ENCODE data around the gene ETV5.
"Not testable (repeated sequence)": the region's sequence is repeated elsewhere in the genome, so short reads cannot be mapped to it uniquely, and the experiment has no call there.

ETV5 gene

GRCh38 chr3:186067360-186068242, 41.3 kb downstream of the ETV5 start:
- DNase-seq (ENCODE audit: low read depth in 2 of 2): no peak

GRCh38 chr3:186060222-186060621, 48.7 kb downstream of the ETV5 start:
- DNase-seq (ENCODE audit: low read depth in 2 of 2): no peak

GRCh38 chr3:186059192-186059591, 49.7 kb downstream of the ETV5 start:
- no peak for DNase-seq (ENCODE audit: low read depth in 2 of 2)

- no peak for DNase-seq (ENCODE audit: low read depth in 2 of 2)
These were observed 50.7 kb downstream of the ETV5 start for GRCh38 chr3:186058225-186058624.

- peak; percentile 82 to 83 for DNase-seq (ENCODE audit: low read depth in 2 of 2)
These were observed 51.3 kb downstream of the ETV5 start for GRCh38 chr3:186057594-186057993.

GRCh38 chr3:186054792-186055352, 54.0 kb downstream of the ETV5 start:
- DNase-seq (ENCODE audit: low read depth in 2 of 2): no peak

- peak; percentile 21 to 29 for DNase-seq (ENCODE audit: low read depth in 2 of 2)
These were observed 54.7 kb downstream of the ETV5 start for GRCh38 chr3:186053954-186054791.

- DNase-seq (ENCODE audit: low read depth in 2 of 2): no peak
These were observed 56.6 kb downstream of the ETV5 start for GRCh38 chr3:186052096-186052840.

- no peak for DNase-seq (ENCODE audit: low read depth in 2 of 2)
These were observed 59.9 kb downstream of the ETV5 start for GRCh38 chr3:186049001-186049400.

GRCh38 chr3:186048119-186048518, 60.8 kb downstream of the ETV5 start:
- no peak for DNase-seq (ENCODE audit: low read depth in 2 of 2)

GRCh38 chr3:186046838-186047237, 62.1 kb downstream of the ETV5 start:
- no peak for DNase-seq (ENCODE audit: low read depth in 2 of 2)

GRCh38 chr3:186044968-186045367, 63.9 kb downstream of the ETV5 start:
- DNase-seq (ENCODE audit: low read depth in 2 of 2): no peak

GRCh38 chr3:186044427-186044826, 64.5 kb downstream of the ETV5 start:
- no peak for DNase-seq (ENCODE audit: low read depth in 2 of 2)

- no peak for DNase-seq (ENCODE audit: low read depth in 2 of 2)
These were observed 66.2 kb downstream of the ETV5 start for GRCh38 chr3:186042521-186043202.

- no peak for DNase-seq (ENCODE audit: low read depth in 2 of 2)
These were observed 66.9 kb downstream of the ETV5 start for GRCh38 chr3:186042036-186042435.

- DNase-seq (ENCODE audit: low read depth in 2 of 2): no peak
These were observed 70.5 kb downstream of the ETV5 start for GRCh38 chr3:186038360-186038759.

- no peak for DNase-seq (ENCODE audit: low read depth in 2 of 2)
These were observed 73.6 kb downstream of the ETV5 start for GRCh38 chr3:186035277-186035676.

GRCh38 chr3:186032321-186032720, 76.6 kb downstream of the ETV5 start:
- no peak for DNase-seq (ENCODE audit: low read depth in 2 of 2)

GRCh38 chr3:186025993-186026392, 82.9 kb downstream of the ETV5 start:
- not testable (repeated sequence) for DNase-seq (ENCODE audit: low read depth in 2 of 2)

GRCh38 chr3:186025161-186025560, 83.7 kb downstream of the ETV5 start:
- peak; percentile 50 to 58 for DNase-seq (ENCODE audit: low read depth in 2 of 2)

- peak in 1 of 2 experiments; percentile 18 for DNase-seq (ENCODE audit: low read depth in 2 of 2)
These were observed 84.7 kb downstream of the ETV5 start for GRCh38 chr3:186024210-186024609.

All from fibroblast of skin of left biceps (primary cell).